HTR-8/SVneo (cell line): ENCODE data around the gene LCT.
"Not testable (repeated sequence)": the region's sequence is repeated elsewhere in the genome, so short reads cannot be mapped to it uniquely, and the experiment has no call there.

Source experiments
- DNase-seq: peaks from one replicate; pipeline ENCODE4 v3.0.0; 2011; ENCODE audit warnings: low spot score, mixed read lengths; ENCODE audit not compliant: insufficient read length
- FAIRE-seq: peaks from 2 replicates; lab custom pipeline; 2011; peaks lifted over from hg19 to GRCh38; lab: Jason Lieb, UNC

The LCT gene

GRCh38 chr2:135799738-135800137 lies 37.2 kb downstream of the LCT start:
- FAIRE-seq = no peak

GRCh38 chr2:135798762-135799161 lies 38.2 kb downstream of the LCT start:
- FAIRE-seq = no peak
- no peak for DNase-seq

More at GRCh38 chr2:135799738-135800137, 37.2 kb downstream of the LCT start:
- no peak for DNase-seq

- FAIRE-seq (no peak), DNase-seq (no peak)
These were observed 38.7 kb downstream of the LCT start for GRCh38 chr2:135798275-135798705.

- peak; percentile 83 for DNase-seq
- FAIRE-seq = peak; percentile 92
These were observed 39.3 kb downstream of the LCT start for GRCh38 chr2:135797497-135798274.

GRCh38 chr2:135796606-135797005 lies 40.4 kb downstream of the LCT start:
- no peak for DNase-seq
- no peak for FAIRE-seq

GRCh38 chr2:135795641-135796040 lies 41.3 kb downstream of the LCT start:
- DNase-seq, FAIRE-seq: not testable (repeated sequence)

GRCh38 chr2:135792401-135793150 lies 44.4 kb downstream of the LCT start:
- FAIRE-seq (no peak), DNase-seq (no peak)

- peak; percentile 35 for DNase-seq
- no peak for FAIRE-seq
These were observed 45.4 kb downstream of the LCT start for GRCh38 chr2:135791418-135792190.

- DNase-seq (no peak), FAIRE-seq (no peak)
These were observed 46.6 kb downstream of the LCT start for GRCh38 chr2:135790423-135790822.

GRCh38 chr2:135786823-135787222 lies 50.2 kb downstream of the LCT start:
- DNase-seq (peak; percentile 59), FAIRE-seq (no peak)

GRCh38 chr2:135785032-135785431 lies 52.0 kb downstream of the LCT start:
- no peak for FAIRE-seq

GRCh38 chr2:135783439-135783838 lies 53.5 kb downstream of the LCT start:
- DNase-seq (no peak), FAIRE-seq (no peak)

More at GRCh38 chr2:135785032-135785431, 52.0 kb downstream of the LCT start:
- no peak for DNase-seq

- no peak for FAIRE-seq
These were observed 54.8 kb downstream of the LCT start for GRCh38 chr2:135782231-135782630.

GRCh38 chr2:135776367-135776766 lies 60.6 kb downstream of the LCT start:
- FAIRE-seq (no peak), DNase-seq (no peak)

More at GRCh38 chr2:135782231-135782630, 54.8 kb downstream of the LCT start:
- no peak for DNase-seq

GRCh38 chr2:135775420-135775819 lies 61.6 kb downstream of the LCT start:
- no peak for FAIRE-seq
- DNase-seq = no peak

GRCh38 chr2:135773917-135774316 lies 63.1 kb downstream of the LCT start:
- no peak for FAIRE-seq
- DNase-seq = no peak

GRCh38 chr2:135773319-135773718 lies 63.7 kb downstream of the LCT start:
- FAIRE-seq (no peak), DNase-seq (no peak)

GRCh38 chr2:135768863-135769262 lies 68.1 kb downstream of the LCT start:
- FAIRE-seq (no peak), DNase-seq (no peak)

GRCh38 chr2:135762530-135762929 lies 74.5 kb downstream of the LCT start:
- FAIRE-seq (no peak), DNase-seq (no peak)

GRCh38 chr2:135762022-135762421 lies 75.0 kb downstream of the LCT start:
- no peak for FAIRE-seq
- no peak for DNase-seq

- FAIRE-seq = no peak
These were observed 80.3 kb downstream of the LCT start for GRCh38 chr2:135756692-135757091.

More at GRCh38 chr2:135756692-135757091, 80.3 kb downstream of the LCT start:
- DNase-seq = no peak
